Stimulated activated CD4-positive, alpha-beta T cell treated with anti-CD3 and anti-CD28 coated beads, Interleukin-1b, Interleukin-23, amount 100 ng/mL, for 1 hour (primary cell): ENCODE results near the gene BMF.
A peak's percentile ranks its signal among the peaks of the same experiment; 100 is the strongest.

ENCODE experiments used
- DNase-seq, 2 donors: peaks; one replicate each; pipeline ENCODE4 v3.0.0-alpha.2; 2020; ENCODE audit warnings: low read depth in 2 of 2

The BMF gene

DNA sequence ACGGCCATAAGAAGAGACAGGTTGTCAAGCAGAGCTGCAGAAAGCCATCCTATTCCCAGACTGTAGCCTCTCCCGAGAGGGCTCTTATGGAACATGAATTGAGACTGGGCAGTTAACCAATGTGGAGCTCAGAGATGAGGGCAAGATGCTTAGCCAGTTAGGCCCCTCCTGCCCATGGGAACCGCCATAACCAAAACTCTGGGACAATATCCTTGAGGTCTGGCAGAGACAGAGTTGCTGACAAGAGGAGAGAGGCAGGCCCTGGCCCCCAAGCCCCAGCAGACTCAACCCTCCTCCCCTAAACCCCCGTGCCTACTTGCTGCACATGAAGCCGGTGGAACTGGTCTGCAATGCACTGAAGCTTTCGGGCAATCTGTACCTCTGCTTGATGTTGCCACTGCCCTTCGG, 4.8 kb downstream of the BMF start:
- no peak for DNase-seq

- DNase-seq = no peak
Observed at GRCh38 chr15:40102897-40103858, 5.5 kb downstream of the BMF start.

- no peak for DNase-seq
Observed at GRCh38 chr15:40100947-40101905, 7.5 kb downstream of the BMF start.

DNA sequence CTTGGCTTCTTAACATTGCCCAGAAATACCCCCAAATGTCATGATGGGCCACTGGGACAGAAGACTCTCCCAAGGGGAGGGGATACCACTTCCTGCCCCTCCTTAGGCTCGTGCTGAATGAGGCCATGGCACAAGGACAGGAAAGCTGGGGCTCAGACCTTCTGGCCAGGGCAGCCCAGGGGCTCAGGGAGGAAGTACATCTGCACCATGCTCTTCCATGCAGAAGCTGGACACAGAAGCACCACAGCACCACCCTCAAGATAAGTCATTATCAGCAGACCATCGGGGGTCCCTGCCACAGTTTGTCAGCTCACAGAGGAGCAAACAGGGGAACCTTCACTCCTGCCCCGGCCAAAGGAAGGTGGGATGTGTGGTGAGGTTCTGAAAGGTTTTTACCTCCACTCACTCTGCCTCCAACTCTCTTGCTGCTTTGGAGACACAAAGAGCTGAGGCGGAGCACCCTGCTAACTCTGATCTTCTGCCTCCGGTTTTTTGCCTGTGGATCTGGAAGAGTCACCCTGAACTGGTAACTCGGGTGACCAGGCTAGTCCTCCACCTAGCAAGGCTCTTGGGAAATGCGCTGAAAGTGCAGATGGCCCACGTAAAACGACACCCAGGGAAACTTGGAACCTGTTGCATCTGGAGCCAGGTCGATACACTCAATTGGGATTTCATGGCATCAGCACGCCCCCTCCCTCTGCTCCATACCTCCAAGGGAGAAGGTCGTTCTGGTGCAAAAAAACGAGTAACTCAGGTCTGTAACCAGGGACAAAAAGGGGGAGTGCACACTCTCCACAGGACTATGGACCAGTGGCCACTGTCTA, 8.3 kb downstream of the BMF start:
- no peak for DNase-seq

- DNase-seq = peak; percentile 24 to 50
Observed at GRCh38 chr15:40098489-40099261, 10.0 kb downstream of the BMF start.

GRCh38 chr15:40097968-40098476, 10.7 kb downstream of the BMF start:
- no peak for DNase-seq

DNA sequence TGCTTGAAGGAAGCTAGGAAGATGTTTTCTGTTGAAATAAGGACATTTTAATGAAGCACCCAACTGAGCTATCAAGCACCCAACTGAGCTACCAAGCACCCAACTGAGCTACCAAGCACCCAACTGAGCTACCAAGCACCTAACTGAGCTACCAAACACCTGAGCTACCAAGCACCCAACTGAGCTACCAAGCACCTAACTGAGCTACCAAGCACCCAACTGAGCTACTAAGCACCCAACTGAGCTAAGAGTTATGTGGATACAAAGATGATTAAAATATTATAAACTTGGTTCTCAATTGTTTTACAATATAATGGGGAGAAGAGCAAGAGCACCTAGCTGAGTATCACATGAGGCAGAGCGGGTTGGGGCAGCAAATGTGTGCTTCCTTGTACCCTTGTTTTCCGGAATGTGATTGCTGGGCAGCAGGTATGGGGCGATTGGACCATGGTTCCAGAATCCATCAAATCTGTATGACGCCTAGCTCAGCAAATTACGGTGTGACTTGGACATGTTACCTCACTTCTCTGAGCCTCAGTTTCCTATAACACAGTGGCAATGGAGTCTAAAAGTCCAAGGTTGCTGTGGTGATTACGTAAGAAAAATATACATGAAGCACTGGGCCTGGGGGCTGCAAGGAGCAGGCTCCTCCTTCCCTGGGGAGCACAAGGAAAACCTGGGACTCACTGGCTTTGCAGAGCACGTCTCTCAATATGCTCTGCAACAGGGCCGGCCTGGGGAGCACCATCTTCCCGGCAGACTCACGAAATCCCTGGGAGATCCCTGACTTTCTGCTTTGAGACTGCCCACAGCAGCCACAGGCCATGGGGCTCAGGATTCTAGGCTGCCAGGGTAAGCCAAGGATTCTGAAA, 11.3 kb downstream of the BMF start:
- no peak for DNase-seq

DNA sequence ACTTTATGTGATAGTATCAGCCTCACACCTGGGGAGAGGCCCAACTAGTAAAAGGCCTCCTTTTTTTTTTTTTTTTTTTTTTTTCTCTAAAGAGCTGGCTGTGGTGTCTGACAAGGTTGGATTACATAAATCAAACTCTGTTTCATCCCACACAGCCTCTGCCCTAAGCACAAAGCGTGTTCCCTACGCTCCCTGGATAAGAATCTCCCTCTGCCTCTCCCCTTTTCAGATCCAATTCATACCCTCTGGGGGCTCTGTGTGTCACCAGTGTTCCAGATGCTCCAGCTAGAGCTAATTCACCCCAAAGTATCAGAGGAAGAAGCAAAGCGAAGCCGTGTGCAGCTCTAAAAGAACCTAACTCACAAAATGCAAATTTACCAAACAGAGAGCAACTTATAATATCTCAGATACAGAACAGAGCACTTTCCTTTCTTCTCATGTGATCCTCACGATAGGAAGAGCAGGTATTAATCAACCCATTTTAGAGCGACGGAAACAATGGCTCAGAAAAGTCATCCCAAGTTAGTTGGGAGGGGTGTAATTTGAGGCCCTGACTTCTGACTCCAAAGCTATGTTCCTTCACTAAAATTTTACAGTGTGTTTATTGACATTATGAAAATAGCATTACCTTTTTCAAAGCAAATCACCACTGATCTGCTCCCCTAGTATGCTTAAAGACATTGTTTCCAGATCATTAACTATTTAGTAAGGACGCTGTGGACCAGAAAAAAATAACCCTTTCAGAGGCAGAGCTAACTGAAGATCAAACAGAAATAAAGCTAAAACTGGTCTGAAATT, 12.4 kb downstream of the BMF start:
- no peak for DNase-seq

GRCh38 chr15:40095371-40096093, 13.1 kb downstream of the BMF start:
- DNase-seq = no peak

- no peak for DNase-seq
Observed at GRCh38 chr15:40094156-40094555, 14.5 kb downstream of the BMF start.

DNA sequence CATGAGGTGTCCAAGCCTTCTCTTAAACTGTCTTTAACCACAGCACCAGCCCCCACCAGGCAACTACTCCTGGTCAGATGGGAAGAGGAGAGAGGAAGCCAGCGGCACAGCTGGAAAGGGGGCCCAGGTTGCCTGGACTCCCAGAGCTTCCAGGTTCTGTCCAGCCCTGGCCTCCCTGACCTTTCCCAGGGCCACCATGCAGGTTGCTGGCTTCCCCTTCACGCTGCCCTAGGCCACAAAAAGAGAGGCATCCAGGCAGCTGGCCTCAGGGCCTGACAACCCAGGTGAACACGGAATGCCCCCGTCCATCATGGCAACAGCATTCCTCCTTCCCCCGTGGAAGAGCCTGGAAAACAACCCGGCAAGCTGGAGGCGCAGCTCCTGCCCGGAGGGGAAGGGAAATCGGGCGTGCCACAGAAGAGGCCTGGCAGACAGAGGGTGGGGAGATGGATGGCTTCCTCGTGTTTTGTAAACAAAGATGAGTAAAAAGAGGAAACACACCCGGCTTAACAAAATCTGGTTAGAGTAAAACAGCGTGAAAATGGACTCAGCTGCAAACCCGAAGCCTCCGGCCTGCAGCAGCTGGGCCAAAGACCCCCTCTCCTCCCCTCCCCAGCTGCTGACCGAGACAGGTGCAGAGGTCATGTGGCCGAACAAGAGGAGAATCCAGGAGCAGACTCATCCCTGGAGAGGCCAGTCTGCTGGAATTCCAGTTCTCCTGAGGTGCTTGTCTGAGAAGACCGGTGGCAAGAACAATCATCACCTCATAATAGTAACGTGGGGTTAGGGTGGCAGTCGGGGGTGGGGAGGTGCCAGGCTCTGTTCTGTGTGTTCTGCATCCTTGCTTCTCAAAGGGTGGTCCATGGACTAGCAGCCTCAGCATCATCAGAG, 15.5 kb downstream of the BMF start:
- DNase-seq = no peak

- no peak for DNase-seq
Observed at GRCh38 chr15:40092256-40092978, 16.3 kb downstream of the BMF start.

- DNase-seq = no peak
Observed at GRCh38 chr15:40091861-40092255, 16.8 kb downstream of the BMF start.

GRCh38 chr15:40090774-40091455, 17.8 kb downstream of the BMF start:
- no peak for DNase-seq

- no peak for DNase-seq
Observed at GRCh38 chr15:40088929-40089755, 19.5 kb downstream of the BMF start.
